Activated T-cell treated with anti-CD3 and anti-CD28 coated beads, Interleukin-2, amount 50 U/mL, for 48 hours (primary cell): ENCODE results near the gene RRP1B.
"Not testable (repeated sequence)": the region's sequence is repeated elsewhere in the genome, so short reads cannot be mapped to it uniquely, and the experiment has no call there.

ENCODE experiments used
- DNase-seq, 2 experiments: peaks; one replicate each; pipeline ENCODE4 v3.0.0-alpha.2; 2020

Gene RRP1B

GRCh38 chr21:43643193-43643592, 16.2 kb upstream of the RRP1B start:
- DNase-seq: no peak

- no peak for DNase-seq
Measured at GRCh38 chr21:43644071-43644470, 15.3 kb upstream of the RRP1B start.

- no peak for DNase-seq
Measured at GRCh38 chr21:43644609-43645008, 14.8 kb upstream of the RRP1B start.

- no peak for DNase-seq
Measured at GRCh38 chr21:43645136-43645891, 14.0 kb upstream of the RRP1B start.

- DNase-seq: no peak
Measured at GRCh38 chr21:43645976-43646375, 13.4 kb upstream of the RRP1B start.

- peak; percentile 90 to 92 for DNase-seq
Measured at GRCh38 chr21:43646550-43647260, 12.7 kb upstream of the RRP1B start.

GRCh38 chr21:43648171-43648570, 11.2 kb upstream of the RRP1B start:
- no peak for DNase-seq

- not testable (repeated sequence) for DNase-seq
Measured at GRCh38 chr21:43651926-43652325, 7.4 kb upstream of the RRP1B start.

- no peak for DNase-seq
Measured at GRCh38 chr21:43652616-43653015, 6.7 kb upstream of the RRP1B start.

- no peak for DNase-seq
Measured at GRCh38 chr21:43653626-43654025, 5.7 kb upstream of the RRP1B start.

GRCh38 chr21:43654806-43655489, 4.4 kb upstream of the RRP1B start:
- no peak for DNase-seq

- DNase-seq: no peak
Measured at GRCh38 chr21:43657355-43658087, 1.8 kb upstream of the RRP1B start.

GRCh38 chr21:43658088-43658741, 1.1 kb upstream of the RRP1B start:
- DNase-seq: no peak

GRCh38 chr21:43658769-43659135, 608 bp upstream of the RRP1B start:
- DNase-seq: no peak

GRCh38 chr21:43662286-43662685, 2.9 kb downstream of the RRP1B start:
- DNase-seq: no peak

- no peak for DNase-seq
Measured at GRCh38 chr21:43663033-43663432, 3.7 kb downstream of the RRP1B start.

- DNase-seq: no peak
Measured at GRCh38 chr21:43664358-43664757, 5.0 kb downstream of the RRP1B start.

- no peak for DNase-seq
Measured at GRCh38 chr21:43665879-43666278, 6.5 kb downstream of the RRP1B start.

- no peak for DNase-seq
Measured at GRCh38 chr21:43667191-43667904, 8.0 kb downstream of the RRP1B start.

GRCh38 chr21:43669828-43670605, 10.7 kb downstream of the RRP1B start:
- DNase-seq: peak in 1 of 2 experiments; percentile 5

- peak in 1 of 2 experiments; percentile 4 for DNase-seq
Measured at GRCh38 chr21:43675871-43676270, 16.5 kb downstream of the RRP1B start.
